NT2/D1 (cell line): ENCODE data around the gene POMGNT2.
"Not testable (repeated sequence)": the region's sequence is repeated elsewhere in the genome, so short reads cannot be mapped to it uniquely, and the experiment has no call there.

ENCODE experiments used
- YY1 ChIP-seq: IDR thresholded peaks from 2 replicates; pipeline ENCODE4 v1.6.1; 2011; ENCODE audit not compliant: insufficient read length, insufficient read depth
- ZNF274 ChIP-seq: IDR thresholded peaks from 2 replicates; pipeline ENCODE4 v1.6.1; 2011; ENCODE audit warnings: mild to moderate bottlenecking, low read depth, low read length

GRCh38 chr3:43070670-43071069 lies 35.2 kb downstream of the POMGNT2 start:
- TF ChIP-seq ZNF274, YY1: not testable (repeated sequence)
